GF-D8 (cell line): ENCODE measurements around the gene PDZRN3.

Source experiments
- DNase-seq: peaks from one replicate; lab custom pipeline; 2025; lab: John Stamatoyannopoulos, UW

Gene PDZRN3

DNA sequence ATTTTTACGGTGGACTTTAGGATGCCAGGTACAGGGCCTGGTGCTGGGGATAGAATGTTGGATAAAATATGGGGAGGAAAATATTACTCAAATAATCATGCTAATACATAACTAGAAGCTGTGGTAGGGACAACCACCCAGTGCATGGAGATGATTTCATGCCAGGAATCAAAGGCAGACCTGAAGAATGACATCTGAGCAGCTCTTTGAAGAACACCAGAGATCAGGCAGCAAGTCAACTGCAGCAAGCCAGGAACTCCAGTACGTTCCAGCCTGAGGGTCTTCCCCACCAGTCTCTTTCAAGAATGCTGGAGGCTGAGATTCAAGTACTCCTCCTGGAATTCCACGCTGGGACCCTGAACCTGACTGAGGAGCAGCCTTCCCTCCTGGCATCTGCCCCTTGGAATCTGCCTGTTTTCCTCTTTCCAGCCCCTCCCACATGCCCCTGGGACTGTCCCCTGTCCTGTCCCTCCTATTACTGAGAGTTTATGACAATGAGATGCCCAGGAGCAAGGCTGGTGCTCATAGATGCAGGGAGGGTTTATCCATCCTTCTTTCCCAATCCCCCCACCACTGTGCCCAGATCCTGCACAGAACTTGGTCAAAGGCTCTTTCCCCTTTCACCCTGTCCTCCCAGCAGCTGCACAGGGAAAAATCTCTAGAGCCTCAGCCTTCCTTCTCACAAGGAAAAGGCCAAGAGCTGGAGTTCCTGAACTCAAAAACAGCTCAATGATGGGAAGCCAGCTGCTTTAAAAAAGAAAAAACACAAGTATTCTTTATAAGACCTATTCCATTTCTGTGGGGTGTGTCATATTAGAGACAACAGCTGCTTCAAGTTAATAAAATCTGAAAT is 68.0 kb downstream of the PDZRN3 start:
- DNase-seq: no peak

DNA sequence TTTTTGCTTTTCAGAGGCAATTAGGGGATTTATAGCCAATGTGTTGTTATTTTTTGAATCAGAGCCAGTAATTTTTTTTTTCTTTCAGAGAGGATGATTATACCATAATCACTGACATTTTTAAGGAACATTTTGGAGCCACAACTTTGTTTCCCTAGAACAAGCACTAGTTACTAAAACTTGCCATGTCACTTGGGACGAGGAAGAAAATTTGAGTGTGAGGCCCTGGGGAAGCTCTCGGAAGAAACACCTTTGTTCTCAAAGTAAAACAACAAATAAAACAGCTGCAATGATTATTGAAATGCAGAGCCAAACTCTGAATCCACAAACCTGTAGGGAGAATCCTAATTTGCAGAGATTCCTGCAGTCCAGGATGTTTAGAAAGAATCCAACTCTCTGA is 69.7 kb downstream of the PDZRN3 start:
- DNase-seq: no peak

DNA sequence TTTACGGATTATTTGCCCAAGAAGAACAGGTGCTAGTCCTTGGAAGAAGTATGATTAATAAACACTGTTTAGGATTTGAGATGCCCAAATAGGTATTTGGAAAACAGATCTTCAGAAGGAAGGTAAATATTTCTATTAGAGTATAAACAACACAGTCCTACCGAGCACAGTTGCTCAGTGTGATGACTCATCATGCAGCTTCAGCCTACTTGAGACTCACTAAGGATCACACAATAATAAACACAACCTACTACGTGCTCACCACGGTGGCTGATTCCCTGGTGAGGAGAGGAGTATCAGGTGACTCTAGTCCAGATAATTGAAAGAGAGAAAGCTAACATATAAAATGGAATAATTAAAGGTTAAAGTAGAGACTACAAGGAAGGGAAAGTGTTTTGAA is 72.0 kb downstream of the PDZRN3 start:
- no peak for DNase-seq

DNA sequence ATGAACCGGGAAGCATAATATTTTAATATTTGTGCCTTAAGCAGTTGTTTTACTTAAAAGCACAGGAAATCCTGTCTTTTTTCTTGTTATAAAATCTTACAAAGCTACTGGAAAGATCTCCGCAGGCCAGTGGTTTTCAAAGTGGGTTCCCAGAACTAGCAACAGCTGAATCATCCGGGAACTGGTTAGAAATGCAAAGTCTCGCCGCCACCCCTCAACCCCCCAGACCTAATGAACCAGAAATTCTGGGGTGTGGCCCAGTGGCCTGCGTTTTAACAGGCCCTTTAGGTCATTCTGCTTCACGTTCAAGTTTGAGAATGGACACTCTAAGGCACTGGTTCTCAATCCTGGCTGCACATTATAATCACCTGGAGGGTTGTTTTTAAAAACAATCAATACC is 74.7 kb downstream of the PDZRN3 start:
- no peak for DNase-seq

DNA sequence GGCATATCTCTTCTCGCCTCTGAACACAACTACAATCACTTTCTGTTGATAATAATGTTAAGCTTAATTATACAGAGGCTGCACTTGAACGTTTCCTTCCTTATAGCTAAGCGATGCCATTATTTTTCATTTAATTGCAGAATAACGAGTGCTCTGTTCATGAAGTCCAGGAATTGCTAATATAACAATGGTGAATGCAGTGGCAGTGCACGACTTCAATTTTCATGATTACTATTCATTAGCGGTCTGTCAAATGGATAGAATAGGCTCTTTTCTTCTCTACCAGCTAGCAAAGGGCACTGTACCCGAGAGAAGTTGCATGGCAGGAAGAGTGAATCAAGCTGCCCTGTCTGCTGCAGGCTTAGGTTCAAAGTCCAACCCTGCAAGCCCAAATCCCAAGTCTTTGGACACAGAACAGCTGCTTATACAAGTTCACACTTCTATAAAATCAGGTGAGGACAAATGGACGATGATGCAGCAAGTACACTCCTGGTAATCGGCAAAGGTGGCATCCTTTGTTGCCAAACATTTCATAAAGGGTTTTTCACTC is 75.6 kb downstream of the PDZRN3 start:
- no peak for DNase-seq

- DNase-seq: no peak
Measured at GRCh38 chr3:73548436-73548835, 76.3 kb downstream of the PDZRN3 start.

GRCh38 chr3:73547427-73548248 is 77.1 kb downstream of the PDZRN3 start:
- DNase-seq: no peak

DNA sequence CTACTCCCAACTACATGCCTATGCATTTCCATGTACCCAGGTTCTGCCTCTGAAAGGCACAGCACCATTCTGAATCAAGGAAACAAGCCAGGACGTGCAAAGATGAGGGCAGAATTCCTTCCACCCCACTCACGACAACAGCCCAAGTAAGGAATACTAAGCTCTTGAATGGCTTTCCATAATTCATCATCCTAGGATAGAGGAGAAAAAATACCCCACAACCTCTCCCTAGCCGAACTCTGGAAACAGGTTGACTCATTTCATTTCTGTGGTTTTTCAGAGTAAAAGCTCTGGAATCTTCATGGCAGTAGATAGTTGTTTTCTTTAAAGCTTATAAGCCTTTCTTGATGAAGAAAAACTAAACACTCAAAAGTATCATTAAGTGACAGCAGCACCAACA is 77.8 kb downstream of the PDZRN3 start:
- no peak for DNase-seq

GRCh38 chr3:73543412-73543811 is 81.3 kb downstream of the PDZRN3 start:
- DNase-seq: no peak

DNA sequence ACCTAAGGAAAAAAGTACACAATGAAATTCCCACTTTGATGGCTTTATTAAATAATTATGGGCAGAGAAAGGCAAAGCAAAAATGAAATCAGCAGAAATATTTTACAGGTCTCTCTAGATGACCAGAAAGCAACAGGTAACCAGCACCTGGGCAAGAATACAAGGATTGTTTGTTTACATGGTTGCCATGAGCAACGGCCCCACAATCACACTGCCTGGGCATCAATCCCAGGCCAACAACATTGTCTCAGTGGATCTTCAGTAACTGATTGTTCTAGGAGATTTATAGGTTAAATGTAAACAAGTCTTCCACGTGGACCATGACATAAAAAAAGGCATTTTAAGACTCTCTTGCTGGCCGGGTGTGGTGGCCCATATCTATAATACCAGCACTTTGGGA is 82.6 kb downstream of the PDZRN3 start:
- no peak for DNase-seq

DNA sequence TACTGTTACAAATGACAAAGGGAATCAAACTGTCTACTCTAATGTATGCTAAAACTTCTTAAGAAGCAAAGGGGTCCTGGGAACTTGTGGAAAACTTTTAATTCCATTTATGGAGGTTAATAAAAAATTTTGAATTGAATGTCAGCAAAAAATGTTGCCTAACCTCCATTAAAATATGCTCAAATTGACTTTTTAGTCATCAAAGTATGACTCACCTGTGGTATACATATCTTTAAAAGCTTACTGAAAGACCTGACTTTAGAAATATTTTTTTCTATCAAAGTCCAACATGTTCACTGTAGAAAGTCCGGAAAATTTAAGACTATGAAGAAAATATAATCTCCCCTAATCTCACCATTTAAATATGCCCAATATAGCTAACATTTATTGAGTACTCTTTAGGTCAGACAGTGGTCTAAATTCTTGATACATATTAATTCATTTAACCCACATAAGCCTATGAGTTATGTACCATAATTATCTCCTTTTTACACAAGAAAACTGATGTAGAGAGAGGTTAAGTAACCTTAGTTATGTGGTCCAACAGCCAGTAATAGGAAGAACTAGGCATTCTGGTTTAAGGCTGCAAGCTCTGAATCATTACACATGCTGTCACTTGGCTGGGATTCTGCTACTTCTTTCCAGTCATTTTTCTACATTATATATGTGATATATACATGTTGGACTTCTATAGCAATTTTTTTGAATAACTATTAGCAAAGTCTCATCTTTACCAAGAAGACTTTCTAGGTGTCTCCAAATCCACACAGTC is 83.6 kb downstream of the PDZRN3 start:
- no peak for DNase-seq

GRCh38 chr3:73538486-73538885 is 86.3 kb downstream of the PDZRN3 start:
- DNase-seq: no peak

DNA sequence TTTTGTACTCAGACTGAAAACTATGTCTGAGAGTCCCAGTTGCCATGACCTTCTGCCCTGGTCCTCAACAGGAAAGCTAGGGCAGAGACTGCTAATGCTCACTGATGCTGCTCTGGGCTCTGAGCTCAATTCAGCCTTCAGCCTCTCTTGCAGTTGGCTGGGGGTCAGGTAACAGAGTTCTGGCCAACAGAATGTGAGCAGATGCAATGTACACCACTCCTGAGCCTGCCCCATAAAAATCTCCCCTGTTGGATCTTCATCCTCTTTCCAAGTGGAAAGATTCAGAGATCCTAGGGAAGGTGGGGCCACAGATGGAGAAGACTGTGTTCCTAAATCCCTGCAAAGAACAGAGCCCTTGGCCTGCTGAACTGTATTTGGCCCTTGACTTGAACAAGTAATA is 87.8 kb downstream of the PDZRN3 start:
- DNase-seq: no peak

- no peak for DNase-seq
Measured at GRCh38 chr3:73536336-73536895, 88.3 kb downstream of the PDZRN3 start.

- DNase-seq: no peak
Measured at GRCh38 chr3:73535931-73536330, 88.8 kb downstream of the PDZRN3 start.

- no peak for DNase-seq
Measured at GRCh38 chr3:73535137-73535536, 89.6 kb downstream of the PDZRN3 start.

- DNase-seq: no peak
Measured at GRCh38 chr3:73530022-73530396, 94.7 kb downstream of the PDZRN3 start.

DNA sequence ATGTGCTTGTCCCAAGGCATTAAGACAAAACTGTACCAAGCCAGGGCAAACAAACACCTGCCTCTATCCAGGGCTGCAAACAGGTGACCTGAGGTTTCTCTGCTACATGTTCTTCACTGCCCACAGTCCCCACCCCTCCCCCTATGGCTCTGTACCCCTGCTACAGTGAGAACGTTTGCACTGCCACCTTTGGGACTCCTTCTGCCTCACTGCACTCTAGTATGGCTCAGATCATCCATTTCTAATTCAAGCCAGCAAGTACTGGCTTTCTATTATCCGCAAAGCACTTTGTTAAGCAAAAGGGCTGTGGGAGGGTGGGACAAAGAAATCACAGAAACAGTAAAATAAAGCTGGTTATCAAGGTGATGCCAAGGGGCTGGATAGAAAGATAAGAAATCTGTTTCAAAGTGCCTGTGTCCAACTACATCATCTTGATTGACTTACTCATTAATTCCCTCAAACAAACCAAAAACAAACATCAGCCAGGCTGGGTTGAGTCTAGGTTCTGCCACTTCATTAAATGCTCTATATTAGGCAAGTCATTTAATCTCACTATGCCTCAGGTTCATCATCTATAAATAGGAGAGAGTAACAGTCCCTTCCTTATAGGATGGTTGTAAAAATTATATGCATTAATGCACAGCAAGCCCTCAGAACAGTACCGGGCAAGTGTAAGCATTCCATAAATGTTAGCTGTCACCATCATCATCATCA is 95.3 kb downstream of the PDZRN3 start:
- no peak for DNase-seq

GRCh38 chr3:73525591-73525990 is 99.2 kb downstream of the PDZRN3 start:
- no peak for DNase-seq

- DNase-seq: no peak
Measured at GRCh38 chr3:73523661-73524060, 101.1 kb downstream of the PDZRN3 start.

GRCh38 chr3:73521734-73522336 is 102.9 kb downstream of the PDZRN3 start:
- DNase-seq: no peak
